Measurements from ENCODE around the gene KCTD2. TPM values are rescaled to one million over a fixed set of nuclear protein-coding genes. Genes with fewer than 3 reads are reported as not detected.
"Not testable (repeated sequence)": the region's sequence is repeated elsewhere in the genome, so short reads cannot be mapped to it uniquely, and the experiment has no call there.

Gene KCTD2
- total RNA-seq, 1 donor from 2014 or later = 24.9 TPM

- H3K9me3 Mint-ChIP-seq (ENCODE audit: low read depth) = no peaks in the 10 kb centered on the region
- H3K4me3 Mint-ChIP-seq (ENCODE audit: low read depth) = no peak overlapping the region
- TF ChIP-seq, protein P1, sequence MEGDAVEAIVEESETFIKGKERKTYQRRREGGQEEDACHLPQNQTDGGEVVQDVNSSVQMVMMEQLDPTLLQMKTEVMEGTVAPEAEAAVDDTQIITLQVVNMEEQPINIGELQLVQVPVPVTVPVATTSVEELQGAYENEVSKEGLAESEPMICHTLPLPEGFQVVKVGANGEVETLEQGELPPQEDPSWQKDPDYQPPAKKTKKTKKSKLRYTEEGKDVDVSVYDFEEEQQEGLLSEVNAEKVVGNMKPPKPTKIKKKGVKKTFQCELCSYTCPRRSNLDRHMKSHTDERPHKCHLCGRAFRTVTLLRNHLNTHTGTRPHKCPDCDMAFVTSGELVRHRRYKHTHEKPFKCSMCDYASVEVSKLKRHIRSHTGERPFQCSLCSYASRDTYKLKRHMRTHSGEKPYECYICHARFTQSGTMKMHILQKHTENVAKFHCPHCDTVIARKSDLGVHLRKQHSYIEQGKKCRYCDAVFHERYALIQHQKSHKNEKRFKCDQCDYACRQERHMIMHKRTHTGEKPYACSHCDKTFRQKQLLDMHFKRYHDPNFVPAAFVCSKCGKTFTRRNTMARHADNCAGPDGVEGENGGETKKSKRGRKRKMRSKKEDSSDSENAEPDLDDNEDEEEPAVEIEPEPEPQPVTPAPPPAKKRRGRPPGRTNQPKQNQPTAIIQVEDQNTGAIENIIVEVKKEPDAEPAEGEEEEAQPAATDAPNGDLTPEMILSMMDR (IDR thresholded peaks at IDR 0.05; ENCODE audit: unreplicated experiment) = no peak
- DNase-seq (ENCODE audit: low spot score, unreplicated experiment) = no peak
- H3K27ac Mint-ChIP-seq = no peak overlapping the region
- peaks cover 11% of the 10 kb centered on the region for H3K36me3 Mint-ChIP-seq (ENCODE audit: insufficient read depth)
- H3K27me3 Mint-ChIP-seq = no peaks in the 10 kb centered on the region
- no peaks in the 10 kb centered on the region for H3K4me1 Mint-ChIP-seq (ENCODE audit: low read depth)
Measured at GRCh38 chr17:75003070-75003956, 43.7 kb upstream of the KCTD2 start.

- Mint-ChIP-seq H3K27ac (no peak overlapping the region), H3K9me3 (ENCODE audit: low read depth) (no peaks in the 10 kb centered on the region), H3K27me3 (no peaks in the 10 kb centered on the region), H3K4me1 (ENCODE audit: low read depth) (no peaks in the 10 kb centered on the region), H3K36me3 (ENCODE audit: insufficient read depth) (peaks cover 11% of the 10 kb centered on the region), H3K4me3 (ENCODE audit: low read depth) (no peak overlapping the region)
- TF ChIP-seq, protein P1 (IDR thresholded peaks at IDR 0.05; ENCODE audit: unreplicated experiment) = no peak
- DNase-seq (ENCODE audit: low spot score, unreplicated experiment) = no peak
Measured at GRCh38 chr17:75003957-75004355, 43.1 kb upstream of the KCTD2 start.

DNA sequence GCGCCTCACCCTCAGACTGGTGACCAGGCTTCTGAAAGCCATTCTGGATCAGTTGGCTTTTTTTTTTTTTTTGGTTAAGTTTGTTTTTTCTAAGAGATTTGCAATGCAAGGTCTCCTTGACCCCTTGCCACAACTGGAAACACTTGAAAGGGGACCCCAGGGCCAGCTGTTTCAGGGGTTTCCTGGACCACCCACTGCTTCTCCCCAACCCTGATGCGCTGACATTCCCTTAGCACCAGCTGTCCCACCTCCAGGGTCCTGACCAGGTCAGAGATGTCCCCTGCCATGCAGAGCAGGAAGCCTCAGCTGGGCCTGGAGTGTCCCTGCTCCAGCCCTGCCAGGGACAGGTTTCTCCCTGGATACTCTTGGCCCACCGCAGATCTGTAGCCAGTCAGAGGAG is 42.7 kb upstream of the KCTD2 start:
- Mint-ChIP-seq H3K27me3 (no peaks in the 10 kb centered on the region), H3K36me3 (ENCODE audit: insufficient read depth) (peaks cover 11% of the 10 kb centered on the region), H3K9me3 (ENCODE audit: low read depth) (no peaks in the 10 kb centered on the region), H3K4me1 (ENCODE audit: low read depth) (no peaks in the 10 kb centered on the region), H3K27ac (no peak overlapping the region), H3K4me3 (ENCODE audit: low read depth) (no peak overlapping the region)
- TF ChIP-seq, protein P1 (IDR thresholded peaks at IDR 0.05; ENCODE audit: unreplicated experiment) = no peak
- DNase-seq (ENCODE audit: low spot score, unreplicated experiment) = no peak

- TF ChIP-seq, protein P1 (IDR thresholded peaks at IDR 0.05; ENCODE audit: unreplicated experiment) = no peak
- Mint-ChIP-seq H3K4me3 (ENCODE audit: low read depth) (no peak overlapping the region), H3K36me3 (ENCODE audit: insufficient read depth) (peaks cover 11% of the 10 kb centered on the region), H3K27me3 (no peaks in the 10 kb centered on the region), H3K27ac (no peak overlapping the region), H3K9me3 (ENCODE audit: low read depth) (no peaks in the 10 kb centered on the region), H3K4me1 (ENCODE audit: low read depth) (no peaks in the 10 kb centered on the region)
- no peak for DNase-seq (ENCODE audit: low spot score, unreplicated experiment)
Measured at GRCh38 chr17:75005291-75005690, 41.7 kb upstream of the KCTD2 start.

GRCh38 chr17:75006084-75006483 is 40.9 kb upstream of the KCTD2 start:
- H3K9me3 Mint-ChIP-seq (ENCODE audit: low read depth); H3K27me3 Mint-ChIP-seq; H3K4me1 Mint-ChIP-seq (ENCODE audit: low read depth); H3K4me3 Mint-ChIP-seq (ENCODE audit: low read depth); H3K36me3 Mint-ChIP-seq (ENCODE audit: insufficient read depth); H3K27ac Mint-ChIP-seq; DNase-seq (ENCODE audit: low spot score, unreplicated experiment): not testable (repeated sequence)

GRCh38 chr17:75006653-75007052 is 40.4 kb upstream of the KCTD2 start:
- Mint-ChIP-seq H3K27ac (no peak overlapping the region), H3K36me3 (ENCODE audit: insufficient read depth) (peaks cover 10% of the 10 kb centered on the region), H3K9me3 (ENCODE audit: low read depth) (no peaks in the 10 kb centered on the region), H3K4me1 (ENCODE audit: low read depth) (peaks cover 2% of the 10 kb centered on the region), H3K4me3 (ENCODE audit: low read depth) (no peak overlapping the region), H3K27me3 (no peaks in the 10 kb centered on the region)
- no peak for DNase-seq (ENCODE audit: low spot score, unreplicated experiment)
- TF ChIP-seq, protein P1 (IDR thresholded peaks at IDR 0.05; ENCODE audit: unreplicated experiment) = no peak

Measured in progenitor cell of endocrine pancreas (in vitro differentiated cells).